HEK293T (cell line): ENCODE results near the gene PXDN.

Source experiments
- ARNT ChIP-seq: fragments of 450-650 bp; IDR thresholded peaks from 2 replicates; pipeline ENCODE4 v1.6.1; 2017; ENCODE audit warnings: mild to moderate bottlenecking
- BHLHE40 ChIP-seq: fragments of 450-650 bp; IDR thresholded peaks from 2 replicates; pipeline ENCODE4 v1.6.1; 2016; ENCODE audit warnings: mild to moderate bottlenecking, moderate library complexity, borderline replicate concordance
- CTBP1 ChIP-seq: fragments of 450-650 bp; IDR thresholded peaks from 2 replicates; pipeline ENCODE4 v1.6.1; 2016; ENCODE audit warnings: borderline replicate concordance
- ELF4 ChIP-seq: fragments of 450-650 bp; IDR thresholded peaks from 2 replicates; pipeline ENCODE4 v1.6.1; 2017; ENCODE audit warnings: antibody characterized with exemption
- FOXA1 ChIP-seq: fragments of 450-650 bp; IDR thresholded peaks from 2 replicates; pipeline ENCODE4 v1.6.1; 2016; ENCODE audit warnings: mild to moderate bottlenecking
- FOXM1 ChIP-seq: fragments of 450-650 bp; IDR thresholded peaks from 2 replicates; pipeline ENCODE4 v1.6.1; 2017; ENCODE audit warnings: mild to moderate bottlenecking, borderline replicate concordance
- HDGF ChIP-seq: fragments of 450-650 bp; IDR thresholded peaks from 2 replicates; pipeline ENCODE4 v1.6.1; 2017; ENCODE audit warnings: antibody characterized with exemption, borderline replicate concordance
- L3MBTL2 ChIP-seq: fragments of 450-650 bp; conservative IDR thresholded peaks from 2 replicates; pipeline ENCODE4 v1.6.1; 2016; ENCODE audit warnings: mild to moderate bottlenecking
- NFRKB ChIP-seq: fragments of 450-650 bp; IDR thresholded peaks from 2 replicates; pipeline ENCODE4 v1.6.1; 2016; ENCODE audit warnings: mild to moderate bottlenecking, moderate library complexity
- PKNOX1 ChIP-seq: fragments of 450-650 bp; IDR thresholded peaks from 2 replicates; pipeline ENCODE4 v1.6.1; 2016
- SP1 ChIP-seq: fragments of 450-650 bp; IDR thresholded peaks from 2 replicates; pipeline ENCODE4 v1.6.1; 2017
- SUZ12 ChIP-seq: fragments of 450-650 bp; IDR thresholded peaks from 2 replicates; pipeline ENCODE4 v1.6.1; 2016; ENCODE audit warnings: mild to moderate bottlenecking

GRCh38 chr2:1736997-1737480 lies 7.3 kb downstream of the PXDN start:
- TF ChIP-seq SUZ12 (no peak), SP1 (no peak), FOXM1 (no peak), ELF4 (no peak), BHLHE40 (no peak), NFRKB (no peak), HDGF (no peak), L3MBTL2 (no peak), FOXA1 (no peak), CTBP1 (no peak), PKNOX1 (no peak), ARNT (no peak)
